GM18511 (cell line): ENCODE results near the gene IFIT3.
"Not testable (repeated sequence)": the region's sequence is repeated elsewhere in the genome, so short reads cannot be mapped to it uniquely, and the experiment has no call there.

Source experiments
- ATAC-seq: cut with Tn5 transposase; IDR thresholded peaks from one replicate; pipeline ENCODE4 v1.9.1; 2021; ENCODE audit warnings: mild to moderate bottlenecking, moderate library complexity; ENCODE audit not compliant: unreplicated experiment

The IFIT3 gene

DNA sequence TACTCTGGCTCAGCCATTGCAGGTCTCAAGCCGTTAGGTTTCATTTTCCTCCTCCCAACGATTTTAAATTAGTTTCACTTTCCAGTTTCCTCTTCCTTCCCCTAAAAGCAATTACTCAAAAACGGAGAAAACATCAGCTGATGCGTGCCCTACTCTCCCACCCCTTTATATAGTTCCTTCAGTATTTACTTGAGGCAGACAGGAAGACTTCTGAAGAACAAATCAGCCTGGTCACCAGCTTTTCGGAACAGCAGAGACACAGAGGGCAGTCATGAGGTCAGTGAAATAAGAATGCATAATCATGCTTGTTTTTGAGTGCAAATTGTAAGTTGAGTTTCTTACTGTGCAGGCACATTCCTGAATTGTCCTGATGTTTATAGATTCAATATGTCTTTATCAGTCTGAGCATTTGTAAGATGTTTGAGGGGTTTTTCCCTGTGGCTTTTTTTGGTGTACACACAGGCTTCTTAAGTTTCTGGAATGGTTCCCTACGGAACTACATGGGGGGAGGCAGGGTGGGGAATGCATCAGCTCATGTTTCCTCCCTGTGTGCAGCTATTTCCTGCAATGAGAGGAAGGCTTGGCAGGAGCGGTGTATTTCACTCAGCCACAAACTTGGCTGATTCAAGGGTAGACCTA lies at the start of gene IFIT3:
Gene IFIT3 (plus strand): TSS at position 195 of the 639 bp plus-strand sequence. CDS start 77 bp downstream, at position 272.
- no peak for ATAC-seq

- ATAC-seq: no peak
Measured at GRCh38 chr10:89278034-89278535, 49.7 kb upstream of the IFIT3 start.

- ATAC-seq: no peak
Measured at GRCh38 chr10:89278900-89279392, 48.9 kb upstream of the IFIT3 start.

DNA sequence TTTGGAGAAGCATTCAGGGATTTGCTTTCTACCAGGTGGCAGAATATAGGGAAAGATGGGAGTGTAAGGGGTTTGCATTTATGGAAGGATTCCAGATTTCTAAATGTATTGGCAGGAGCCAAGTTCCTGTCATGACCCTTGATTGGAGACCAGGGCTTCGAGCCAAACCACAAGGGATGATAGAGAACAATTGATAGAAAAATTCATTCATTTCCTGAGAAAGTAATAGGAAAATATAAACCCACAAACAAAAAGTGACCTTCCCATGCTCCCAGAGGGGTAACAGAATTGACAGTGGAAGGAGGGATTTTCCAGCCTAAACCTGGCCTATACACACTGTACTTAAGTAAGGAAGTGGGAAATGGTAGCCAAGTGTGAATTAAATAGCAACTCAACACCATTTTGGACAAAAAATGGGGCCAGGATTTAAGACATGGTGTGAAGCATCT lies 48.4 kb upstream of the IFIT3 start:
- ATAC-seq: no peak

- ATAC-seq: no peak
Measured at GRCh38 chr10:89280508-89280907, 47.3 kb upstream of the IFIT3 start.

- ATAC-seq: no peak
Measured at GRCh38 chr10:89281606-89282395, 46.0 kb upstream of the IFIT3 start.

DNA sequence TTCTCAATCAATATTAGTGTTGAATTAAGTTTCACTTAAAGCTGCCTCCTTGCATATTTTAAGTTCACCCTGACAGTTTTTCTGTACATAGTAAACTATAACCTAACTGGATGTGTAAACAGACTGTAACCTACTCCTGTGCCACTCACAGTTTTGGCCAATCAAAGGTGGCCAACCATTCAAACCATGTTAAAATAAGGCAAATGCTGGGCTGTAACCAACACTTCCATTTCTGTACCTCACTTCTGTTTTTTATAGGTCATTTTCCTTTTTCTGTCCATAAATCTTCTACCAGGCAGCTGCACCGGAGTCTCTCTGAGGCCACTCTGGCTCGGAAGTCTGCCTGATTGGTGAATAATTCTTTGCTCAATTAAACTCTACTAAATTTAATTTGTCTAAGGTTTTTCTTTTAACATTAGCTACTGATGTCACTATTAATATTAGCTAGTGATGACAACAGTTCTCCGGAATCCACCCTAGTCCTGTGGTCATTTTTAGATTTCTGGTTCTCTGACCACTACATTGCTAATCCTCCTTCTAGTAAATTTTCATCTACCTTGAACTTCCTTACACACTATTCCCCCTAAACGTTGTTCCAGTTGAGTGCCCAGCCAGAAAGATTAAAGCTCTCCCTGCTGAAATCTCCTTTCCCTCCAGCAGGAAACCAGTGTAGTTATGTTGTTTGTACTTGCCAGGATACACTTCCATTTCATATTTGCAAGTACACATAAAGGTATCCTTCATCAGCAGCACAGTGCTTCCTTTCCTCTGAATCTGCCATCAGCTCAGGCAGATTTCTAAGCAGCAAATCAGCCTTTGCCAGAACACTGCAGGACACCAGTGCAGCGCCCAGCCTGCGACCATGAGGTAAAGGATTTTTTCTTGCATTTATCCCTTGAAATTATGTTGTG lies 44.5 kb upstream of the IFIT3 start:
- no peak for ATAC-seq

GRCh38 chr10:89283936-89284475 lies 43.8 kb upstream of the IFIT3 start:
- ATAC-seq: no peak

GRCh38 chr10:89284711-89285110 lies 43.1 kb upstream of the IFIT3 start:
- ATAC-seq: not testable (repeated sequence)

- ATAC-seq: not testable (repeated sequence)
Measured at GRCh38 chr10:89285303-89285702, 42.5 kb upstream of the IFIT3 start.

DNA sequence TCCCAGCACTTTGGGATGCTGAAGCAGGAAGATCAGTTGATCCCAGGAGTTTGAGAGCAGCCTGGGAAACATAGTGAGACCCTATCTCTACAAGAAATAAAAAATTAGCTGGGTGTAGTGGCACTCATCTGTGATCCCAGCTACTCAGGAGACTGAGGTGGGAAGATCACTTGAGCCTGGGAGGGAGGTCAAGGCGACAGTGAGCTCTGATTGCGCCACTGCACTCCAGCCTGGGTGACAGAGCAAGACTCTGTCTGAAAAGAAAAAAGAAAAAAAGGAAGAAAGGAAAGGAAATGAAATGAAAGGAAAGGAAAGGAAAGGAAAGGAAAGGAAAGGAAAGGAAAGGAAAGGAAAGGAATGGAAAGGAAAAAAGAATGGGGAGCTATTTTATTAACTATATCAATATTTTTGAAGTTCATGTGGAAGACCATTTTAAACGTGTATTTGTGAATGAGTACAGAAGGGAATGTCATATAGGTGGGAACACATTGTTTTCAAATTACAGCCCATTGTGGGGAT lies 33.0 kb upstream of the IFIT3 start:
- ATAC-seq: no peak

DNA sequence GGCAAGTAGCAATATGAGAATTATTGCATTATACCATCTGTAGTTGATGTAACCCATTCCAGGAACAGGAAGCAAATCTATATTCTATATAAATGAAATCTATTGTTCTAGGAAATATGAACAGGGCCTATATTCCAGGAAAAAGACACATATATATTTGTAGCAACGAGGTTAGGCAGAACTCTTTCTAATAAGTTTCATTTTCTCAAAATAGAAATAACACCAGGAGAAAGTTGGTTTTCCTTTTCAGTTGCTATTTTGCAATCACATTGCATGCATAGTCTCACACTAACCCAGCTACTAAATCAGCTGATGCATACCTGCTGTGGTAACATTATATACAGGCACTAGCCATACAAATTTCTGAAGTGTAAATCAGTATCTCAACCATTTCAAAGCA lies 32.2 kb upstream of the IFIT3 start:
- peak; percentile 61 for ATAC-seq

- ATAC-seq: no peak
Measured at GRCh38 chr10:89296220-89296648, 31.6 kb upstream of the IFIT3 start.

- no peak for ATAC-seq
Measured at GRCh38 chr10:89297356-89297755, 30.4 kb upstream of the IFIT3 start.

- no peak for ATAC-seq
Measured at GRCh38 chr10:89297791-89298190, 30.0 kb upstream of the IFIT3 start.

GRCh38 chr10:89299031-89299430 lies 28.8 kb upstream of the IFIT3 start:
- no peak for ATAC-seq

DNA sequence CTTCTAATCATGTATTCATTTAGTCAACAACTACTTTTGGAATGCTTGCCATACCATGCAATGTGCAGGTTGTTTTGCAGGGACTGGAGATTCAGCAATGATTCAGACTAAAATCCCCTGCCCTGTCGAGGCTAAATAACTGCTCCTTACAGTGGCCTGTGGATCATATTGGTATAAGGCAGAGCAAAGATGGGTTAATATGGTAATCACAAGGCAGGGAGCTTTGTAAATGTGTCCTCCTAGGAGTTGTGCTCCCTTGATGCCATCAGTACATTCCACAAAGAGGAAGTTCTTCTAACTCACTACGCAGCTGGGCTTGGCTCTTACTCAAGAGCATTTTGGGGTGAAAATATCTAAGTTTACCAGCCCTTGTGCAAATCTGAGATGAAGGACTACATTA lies 26.6 kb upstream of the IFIT3 start:
- peak; percentile 50 for ATAC-seq

GRCh38 chr10:89301721-89302445 lies 25.9 kb upstream of the IFIT3 start, which contains the start of gene IFIT2:
Gene IFIT2, plus strand, starts transcription at chr10:89302046. Its CDS starts 78 bp downstream, at chr10:89302124.
- ATAC-seq: peak; percentile 79

DNA sequence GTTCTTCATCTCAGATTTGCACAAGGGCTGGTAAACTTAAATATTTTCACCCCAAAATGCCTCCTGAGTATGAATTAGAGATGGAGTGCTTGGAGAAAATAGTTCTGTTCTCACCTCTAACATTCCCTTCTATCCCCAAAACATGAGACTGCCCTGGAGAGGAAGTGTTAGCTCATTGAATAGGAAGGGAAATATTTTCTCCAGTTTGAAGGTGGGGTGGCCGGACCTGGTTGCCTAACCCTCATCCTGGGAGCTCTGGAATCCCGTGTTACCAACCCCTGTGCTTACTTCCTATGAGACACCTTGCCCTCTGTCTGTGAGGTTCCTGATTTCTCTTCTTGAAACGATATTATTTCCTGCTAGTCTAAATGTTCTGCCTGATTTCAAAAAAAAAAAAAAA lies 25.2 kb upstream of the IFIT3 start:
- ATAC-seq: no peak

- ATAC-seq: no peak
Measured at GRCh38 chr10:89303161-89303560, 24.6 kb upstream of the IFIT3 start.
